ENCODE measurements around the gene FGD3. TPM values are rescaled to one million over a fixed set of nuclear protein-coding genes. Genes with fewer than 3 reads are reported as not detected.

FGD3 gene
- total and polyA plus RNA-seq, 2 of the 8 experiments (the other 6 are each of a cell fraction or from before 2014, with no cell fraction given) = 1.4 to 1.9 TPM

- H3K9me3 ChIP-seq (ENCODE audit: insufficient read depth in 2 of 2, low read depth in 1 of 2, low read length in 1 of 2) = peaks cover 4% of the 10 kb centered on the region in 2 experiments; a peak in 1 of 4 replicates
- no peak overlapping the region for H2BK120ac ChIP-seq (replicated peaks; ENCODE audit: low read depth, low read length)
- WGBS, 2 experiments (ENCODE audit: extremely low coverage in 1 of 2, insufficient coverage in 1 of 2, insufficient read length in 1 of 2, insufficient replicate concordance in 2 of 2, low coverage in 1 of 2, low lambda C conversion rate in 2 of 2, missing lambda C conversion rate in 1 of 2) = 87% methylated on average over 8 of the region's 8 CpGs; no CpG with 5 or more reads in 1 of the 2 experiments
- no peak overlapping the region for H3K9ac ChIP-seq (replicated peaks in 1 of 4; ENCODE audit: extremely low read depth in 1 of 4, low read depth in 3 of 4, low read length in 3 of 4)
- H3K4ac ChIP-seq (replicated peaks; ENCODE audit: insufficient read length, low read depth, low read length) = no peak overlapping the region
- no peaks in the 10 kb centered on the region for H3K27me3 ChIP-seq (replicated peaks in 1 of 4; ENCODE audit: control insufficient read depth in 3 of 4, extremely low read depth in 1 of 4, insufficient read depth in 3 of 4, low read length in 3 of 4)
- H4K20me1 ChIP-seq (replicated peaks in 1 of 2; ENCODE audit: control insufficient read depth in 1 of 2, insufficient read depth in 2 of 2, low read length in 2 of 2) = no peaks in the 10 kb centered on the region
- no peak overlapping the region for H3K4me2 ChIP-seq (ENCODE audit: insufficient read depth in 1 of 2, low read depth in 2 of 2, low read length in 2 of 2)
- no peak overlapping the region for H3K18ac ChIP-seq (ENCODE audit: extremely low read depth, low read length)
- DNase-seq (ENCODE audit: low read depth in 1 of 2, low spot score in 2 of 2) (no peak), FAIRE-seq (no peak)
- H3K79me1 ChIP-seq (ENCODE audit: low read depth, low read length) = no peaks in the 10 kb centered on the region
- no peak overlapping the region for H4K5ac ChIP-seq (ENCODE audit: insufficient read length, low read depth, low read length)
- H2BK5ac ChIP-seq (ENCODE audit: low read depth, low read length) = no peak overlapping the region
- H3K23ac ChIP-seq (ENCODE audit: insufficient read length) = no peak overlapping the region
- CTCF ChIA-PET (ENCODE audit: partially characterized antibody) = interaction anchor here (1.4 to 2.5 kb wide), 2 partner anchors 25 to 47 kb away, joined by 3 to 10 read pairs; no protein-coding TSS in a partner anchor
- POLR2A ChIA-PET (ENCODE audit: partially characterized antibody) = no interaction called here
- H2BK20ac ChIP-seq (ENCODE audit: low read length) = no peak overlapping the region
- H3K36me3 ChIP-seq (ENCODE audit: control insufficient read depth in 2 of 4, insufficient read depth in 4 of 4, low read length in 3 of 4) = no peaks in the 10 kb centered on the region
- H3K56ac ChIP-seq (replicated peaks; ENCODE audit: insufficient read length, low read depth, low read length) = no peak overlapping the region
- H2AFZ ChIP-seq (ENCODE audit: low read length) = no peak overlapping the region
- no peak overlapping the region for H3K14ac ChIP-seq (ENCODE audit: insufficient read length)
- no peaks in the 10 kb centered on the region for H3K23me2 ChIP-seq (ENCODE audit: low read depth, low read length)
- H2BK15ac ChIP-seq (ENCODE audit: low read length) = no peak overlapping the region
- H3K79me2 ChIP-seq (ENCODE audit: control insufficient read depth in 1 of 2, insufficient read depth in 2 of 2, low read length in 2 of 2) = no peaks in the 10 kb centered on the region
- TF ChIP-seq SAP30 (IDR thresholded peaks at IDR 0.05; ENCODE audit: insufficient read depth, insufficient replicate concordance, low read length) (no peak), GABPA (IDR thresholded peaks at IDR 0.05; ENCODE audit: borderline replicate concordance, insufficient read depth, low read length) (no peak), YY1 (IDR thresholded peaks at IDR 0.05; ENCODE audit: low read depth, low read length) (no peak), BACH1 (IDR thresholded peaks at IDR 0.05; ENCODE audit: low read length) (no peak), EP300 (IDR thresholded peaks at IDR 0.05; ENCODE audit: borderline replicate concordance in 1 of 2, low read depth in 2 of 2, low read length in 2 of 2) (no peak), JUN (IDR thresholded peaks at IDR 0.05; ENCODE audit: low read depth, low read length) (no peak), KDM5A (IDR thresholded peaks at IDR 0.05; ENCODE audit: low read length) (no peak), MAFK (IDR thresholded peaks at IDR 0.05; ENCODE audit: low read depth, low read length) (no peak), HDAC6 (IDR thresholded peaks at IDR 0.05; ENCODE audit: low read depth, low read length) (no peak)
- 0 out of 2 replicates have a peak overlapping the region, but pooled peaks have one; percentile 57 for H4K8ac ChIP-seq (ENCODE audit: extremely low read depth, insufficient read depth, low read length)
- H3K4me3 ChIP-seq (ENCODE audit: extremely low read depth in 1 of 4, insufficient read depth in 2 of 4, low read depth in 3 of 4, low read length in 4 of 4) = no peak overlapping the region
- no peak overlapping the region for H3K27ac ChIP-seq (ENCODE audit: low read depth, low read length)
- no peak overlapping the region for H2BK12ac ChIP-seq (ENCODE audit: low read depth, low read length)
- H2AK5ac ChIP-seq (ENCODE audit: low read depth, low read length) = no peak overlapping the region
- no peaks in the 10 kb centered on the region; a peak in 1 of 7 replicates for H3K4me1 ChIP-seq (replicated peaks in 1 of 4; ENCODE audit: control insufficient read depth in 3 of 4, insufficient read depth in 4 of 4, low read length in 3 of 4)
- no peak overlapping the region for H4K91ac ChIP-seq (replicated peaks; ENCODE audit: insufficient read length, low read length)
These were observed 136.5 kb downstream of the FGD3 start for GRCh38 chr9:93083592-93084470.

All from H1 (cell line).